ENCODE measurements around the gene NRM.

The NRM gene

DNA sequence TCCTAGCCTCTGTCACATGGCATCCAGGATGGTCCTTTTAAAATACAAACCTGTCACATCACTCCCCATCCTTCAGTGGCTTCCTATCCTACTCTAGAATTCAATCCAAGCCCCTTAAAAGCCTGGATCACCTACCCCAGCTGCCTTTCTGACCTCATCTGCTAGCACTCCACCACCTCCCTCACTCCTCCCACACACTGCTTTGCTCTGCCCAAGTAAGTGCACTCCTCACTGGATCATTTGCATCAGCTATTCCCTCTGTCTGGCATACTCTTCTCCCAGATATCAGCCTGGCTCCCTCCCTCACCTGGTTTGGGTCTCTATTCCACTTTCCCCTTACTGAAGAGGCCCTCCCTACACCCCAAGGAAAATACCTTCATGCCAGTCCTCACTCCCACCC lies 33.3 kb downstream of the NRM start:
- no peak overlapping the region for H3K27ac ChIP-seq
- ChIA-PET CTCF (no interaction called here), POLR2A (ENCODE audit: low non-redundant PET) (no interaction called here)
- TF ChIP-seq, protein P1, sequence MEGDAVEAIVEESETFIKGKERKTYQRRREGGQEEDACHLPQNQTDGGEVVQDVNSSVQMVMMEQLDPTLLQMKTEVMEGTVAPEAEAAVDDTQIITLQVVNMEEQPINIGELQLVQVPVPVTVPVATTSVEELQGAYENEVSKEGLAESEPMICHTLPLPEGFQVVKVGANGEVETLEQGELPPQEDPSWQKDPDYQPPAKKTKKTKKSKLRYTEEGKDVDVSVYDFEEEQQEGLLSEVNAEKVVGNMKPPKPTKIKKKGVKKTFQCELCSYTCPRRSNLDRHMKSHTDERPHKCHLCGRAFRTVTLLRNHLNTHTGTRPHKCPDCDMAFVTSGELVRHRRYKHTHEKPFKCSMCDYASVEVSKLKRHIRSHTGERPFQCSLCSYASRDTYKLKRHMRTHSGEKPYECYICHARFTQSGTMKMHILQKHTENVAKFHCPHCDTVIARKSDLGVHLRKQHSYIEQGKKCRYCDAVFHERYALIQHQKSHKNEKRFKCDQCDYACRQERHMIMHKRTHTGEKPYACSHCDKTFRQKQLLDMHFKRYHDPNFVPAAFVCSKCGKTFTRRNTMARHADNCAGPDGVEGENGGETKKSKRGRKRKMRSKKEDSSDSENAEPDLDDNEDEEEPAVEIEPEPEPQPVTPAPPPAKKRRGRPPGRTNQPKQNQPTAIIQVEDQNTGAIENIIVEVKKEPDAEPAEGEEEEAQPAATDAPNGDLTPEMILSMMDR (conservative IDR thresholded peaks at IDR 0.05; ENCODE audit: low read depth): no peak
- DNase-seq (ENCODE audit: low spot score): no peak

DNA sequence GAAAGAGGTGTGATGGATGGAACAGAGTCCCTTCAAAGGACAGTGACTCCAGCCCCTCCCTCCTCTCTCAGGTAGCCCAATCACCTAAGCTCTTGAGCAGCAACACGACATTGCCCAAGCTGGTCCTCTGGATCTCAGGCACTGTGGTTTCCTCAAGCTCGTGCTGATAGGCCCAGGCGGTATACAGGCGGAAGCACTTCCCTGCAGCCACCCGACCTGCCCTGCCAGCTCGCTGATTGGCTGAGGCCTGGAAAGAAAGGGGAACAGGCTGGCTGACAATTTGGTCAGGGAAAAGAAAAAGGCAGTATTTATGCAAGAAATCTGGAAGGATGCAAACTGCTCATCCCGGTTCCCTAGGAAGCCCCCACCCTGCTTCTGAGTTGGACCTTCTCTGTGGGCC lies 34.3 kb downstream of the NRM start:
- CTCF ChIA-PET: interaction anchor here (0.5 to 0.7 kb wide), 2 partner anchors 10 to 431 kb away, joined by 3 read pairs; no protein-coding TSS in a partner anchor
- DNase-seq (ENCODE audit: low spot score): no peak
- H3K27ac ChIP-seq: 0 out of 2 replicates have a peak overlapping the region, but pooled peaks have one; percentile 9
- POLR2A ChIA-PET (ENCODE audit: low non-redundant PET): no interaction called here
- TF ChIP-seq, protein P1 (conservative IDR thresholded peaks at IDR 0.05; ENCODE audit: low read depth): no peak

GRCh38 chr6:30655743-30656094 lies 35.1 kb downstream of the NRM start:
- POLR2A ChIA-PET (ENCODE audit: low non-redundant PET): no interaction called here
- TF ChIP-seq, protein P1 (conservative IDR thresholded peaks at IDR 0.05; ENCODE audit: low read depth): no peak
- DNase-seq (ENCODE audit: low spot score): no peak
- CTCF ChIA-PET: interaction anchor here (0.6 kb wide), 1 partner anchor 14 kb away, joined by 3 read pairs; no protein-coding TSS in a partner anchor
- H3K27ac ChIP-seq: no peak overlapping the region

DNA sequence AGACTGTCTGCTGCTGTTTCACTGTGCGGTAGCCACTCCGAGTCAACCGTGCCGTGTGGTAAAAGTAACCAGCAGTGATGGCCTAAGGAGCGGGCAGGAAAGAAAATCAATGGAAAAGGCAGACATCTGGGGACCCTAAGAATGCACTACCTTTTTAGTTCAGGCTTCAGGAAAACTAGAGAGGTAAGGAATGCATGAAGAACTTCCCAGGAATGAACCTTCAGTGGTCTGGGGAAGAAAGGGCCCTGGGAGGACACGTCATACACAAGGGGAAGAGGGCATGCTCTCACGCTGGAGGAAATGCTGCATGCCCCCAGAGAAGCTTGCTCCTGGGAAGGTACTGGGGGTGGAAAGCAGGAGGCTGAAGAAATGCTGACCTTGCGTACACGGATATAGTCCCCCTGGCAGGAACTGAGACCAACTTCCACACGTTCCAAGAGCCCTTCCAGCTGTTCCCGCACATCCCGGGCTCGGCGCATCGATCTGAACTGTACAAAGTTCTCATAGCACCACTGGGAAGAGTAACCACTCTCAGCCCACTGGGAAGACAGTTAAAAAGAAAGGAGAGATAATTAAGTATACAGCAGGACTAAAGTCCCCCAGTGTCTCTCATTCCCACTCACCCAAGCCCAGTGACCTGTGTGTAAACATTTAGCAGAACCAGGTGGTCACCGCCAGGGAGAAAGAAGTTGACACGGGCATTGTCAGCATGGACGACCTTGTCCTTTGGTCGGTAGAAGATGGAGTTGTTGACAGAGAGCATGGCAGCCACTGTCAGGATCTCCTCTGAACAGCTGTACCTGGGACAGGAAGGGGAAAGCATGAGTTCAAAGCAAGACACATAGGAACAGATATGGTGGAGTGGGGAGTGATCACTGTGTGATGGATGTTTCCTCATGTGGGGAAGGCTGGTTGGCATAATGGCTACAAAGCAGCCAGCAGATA lies 35.7 kb downstream of the NRM start:
- ChIA-PET CTCF (interaction anchor here (0.6 kb wide), 1 partner anchor 15 kb away, joined by 3 read pairs; no protein-coding TSS in a partner anchor), POLR2A (ENCODE audit: low non-redundant PET) (no interaction called here)
- TF ChIP-seq, protein P1 (conservative IDR thresholded peaks at IDR 0.05; ENCODE audit: low read depth): no peak
- DNase-seq (ENCODE audit: low spot score): no peak
- peak overlapping the region; percentile 7; the same call in 1 of the 2 replicates for H3K27ac ChIP-seq

GRCh38 chr6:30651143-30651542 lies 39.6 kb downstream of the NRM start:
- TF ChIP-seq, protein P1 (conservative IDR thresholded peaks at IDR 0.05; ENCODE audit: low read depth): no peak
- no peak for DNase-seq (ENCODE audit: low spot score)
- ChIA-PET POLR2A (ENCODE audit: low non-redundant PET) (no interaction called here), CTCF (interaction anchor here (0.7 kb wide), 2 partner anchors 29 to 226 kb away, joined by 4 read pairs; no protein-coding TSS in a partner anchor)
- H3K27ac ChIP-seq: 0 out of 2 replicates have a peak overlapping the region, but pooled peaks have one; percentile 12

GRCh38 chr6:30647242-30648116 lies 43.3 kb downstream of the NRM start:
- TF ChIP-seq, protein P1 (conservative IDR thresholded peaks at IDR 0.05; ENCODE audit: low read depth): no peak
- CTCF ChIA-PET: interaction anchor here (0.9 kb wide), 1 partner anchor 80 kb away, joined by 5 read pairs; no protein-coding TSS in a partner anchor
- DNase-seq (ENCODE audit: low spot score): peak; percentile 50
- peak overlapping the region; percentile 91 for H3K27ac ChIP-seq
- POLR2A ChIA-PET (ENCODE audit: low non-redundant PET): no interaction called here
